GM12801 (cell line): ENCODE results near the gene CMTM8.

Experiments
- CTCF ChIP-seq: IDR thresholded peaks from one replicate; pipeline ENCODE4 v1.5.1; 2011; ENCODE audit warnings: control low read depth; ENCODE audit not compliant: insufficient read length; ENCODE audit errors: extremely low read depth

The CMTM8 gene

GRCh38 chr3:32374788-32375595 is 136.5 kb downstream of the CMTM8 start:
- TF ChIP-seq CTCF, result no peak

DNA sequence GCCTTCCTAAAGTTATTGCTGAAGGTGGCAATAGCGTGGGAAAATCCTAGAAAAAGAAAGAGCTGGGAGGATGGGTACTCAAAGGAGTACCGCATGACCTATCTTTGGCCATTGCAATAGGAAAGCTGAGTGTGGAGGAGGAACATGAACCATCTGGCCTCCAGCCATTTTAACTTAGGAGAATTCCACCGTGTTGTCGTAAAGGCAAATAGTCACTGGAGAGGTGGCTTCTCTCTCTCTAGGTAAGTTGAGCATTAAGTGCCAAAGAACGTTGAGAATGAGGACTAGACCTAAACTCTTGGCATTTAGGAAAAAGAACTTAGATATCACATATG is 137.1 kb downstream of the CMTM8 start:
- no peak for TF ChIP-seq CTCF

- TF ChIP-seq CTCF, result no peak
Observed at GRCh38 chr3:32376115-32376514, 137.6 kb downstream of the CMTM8 start.

DNA sequence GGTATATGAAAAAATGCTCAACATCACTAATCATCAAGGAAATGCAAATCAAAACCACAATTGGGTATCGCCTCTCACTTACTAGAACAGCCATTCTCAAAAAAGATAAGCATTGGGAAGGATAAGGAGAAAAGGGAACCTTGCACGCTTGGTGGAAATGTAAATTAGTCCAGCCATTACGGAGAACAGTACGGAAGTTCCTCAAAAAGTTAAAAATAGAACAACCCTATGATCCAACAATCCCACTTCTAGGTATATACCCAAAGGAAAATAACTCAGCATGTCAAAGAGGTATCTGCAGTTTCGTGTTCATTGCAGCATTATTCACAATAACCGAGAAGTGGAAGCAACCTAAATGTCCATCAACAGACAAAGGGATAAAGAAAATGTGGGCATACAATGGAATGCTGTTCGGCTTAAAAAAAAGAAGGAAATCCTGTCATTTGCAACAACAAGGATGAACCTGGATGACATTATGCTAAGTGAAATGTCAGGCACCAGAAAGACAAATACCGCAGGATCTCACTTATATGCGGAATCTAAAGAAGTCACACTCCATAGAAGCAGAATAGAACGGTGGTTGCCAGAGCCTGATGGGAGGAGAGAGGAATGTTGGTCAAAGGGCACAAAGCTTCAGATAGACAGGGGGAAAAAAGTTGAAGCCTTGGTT is 141.5 kb downstream of the CMTM8 start:
- TF ChIP-seq CTCF, result no peak

- no peak for TF ChIP-seq CTCF
Observed at GRCh38 chr3:32381922-32382321, 143.4 kb downstream of the CMTM8 start.

DNA sequence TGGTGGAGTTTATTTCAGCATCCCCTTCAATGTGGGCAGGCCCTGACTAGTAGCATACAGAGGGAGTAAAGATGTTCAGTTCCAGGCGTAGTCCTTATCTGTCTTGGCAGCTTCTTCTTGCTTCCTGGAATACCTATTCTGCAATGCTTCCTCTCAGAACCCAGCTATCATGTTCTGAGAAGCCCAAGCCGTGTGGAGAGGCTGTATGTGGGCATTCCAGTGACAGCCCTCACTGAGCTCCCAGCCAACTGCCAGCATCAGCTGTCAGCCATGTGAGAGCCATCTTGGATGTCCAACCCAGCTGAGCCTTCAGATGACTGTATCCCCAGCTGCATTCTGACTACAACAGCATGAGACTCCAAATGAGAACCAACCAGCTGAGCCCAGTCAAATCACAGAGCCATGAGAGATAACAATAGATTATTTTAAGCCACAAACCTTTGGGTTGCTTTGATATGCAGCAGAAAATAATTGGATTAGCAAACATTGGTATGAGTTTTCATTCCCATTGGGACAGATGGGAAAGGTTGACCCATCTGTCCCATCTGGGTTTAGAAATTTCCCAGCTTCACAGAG is 144.7 kb downstream of the CMTM8 start:
- no peak for TF ChIP-seq CTCF

DNA sequence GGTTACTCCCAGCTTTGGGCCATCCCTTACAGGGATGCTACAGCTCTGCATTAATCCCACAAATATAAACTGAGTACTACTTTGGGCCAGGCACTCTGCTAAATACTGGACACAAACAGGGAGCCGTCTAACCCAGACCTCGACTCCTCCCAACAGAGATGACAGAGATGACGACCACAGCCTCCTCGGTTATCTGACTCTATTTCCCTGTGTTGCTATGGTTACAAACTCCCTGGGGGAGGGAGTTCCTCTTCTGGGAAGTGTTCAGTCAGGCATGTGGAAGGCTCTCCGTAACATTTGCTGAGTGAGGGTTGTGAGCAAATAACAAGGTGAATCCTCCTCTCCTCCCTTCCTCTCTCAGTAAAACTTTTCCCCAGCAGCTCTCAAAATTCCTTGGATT is 146.5 kb downstream of the CMTM8 start:
- TF ChIP-seq CTCF, result no peak
